Ovary (tissue), 3 donors: Measurements from ENCODE around the gene AZU1.

Experiments
- CTCF ChIP-seq, 3 donors: fragments of 450-650 bp in 2 of 3; fragments of 200-600 bp in 1 of 3; IDR thresholded peaks; one replicate each; pipeline versions ENCODE4 v1.5.1 to v1.8.0; 2016 to 2022; ENCODE audit warnings: antibody characterized with exemption in 3 of 3, mild to moderate bottlenecking in 1 of 3
- POLR2A ChIP-seq: fragments of 450-650 bp; IDR thresholded peaks from one replicate; pipeline ENCODE4 v1.6.1; 2017; ENCODE audit warnings: antibody characterized with exemption, mild to moderate bottlenecking, moderate library complexity
- donor health status: DM: no; HTN: no; CAD: no.

GRCh38 chr19:821825-822503 lies 5.7 kb upstream of the AZU1 start, which contains the start of gene PLPPR3:
- TF ChIP-seq CTCF (IDR thresholded peaks at IDR 0.05) (no peak), POLR2A (no peak)
